Measurements from ENCODE around the gene CFAP43.

DNA sequence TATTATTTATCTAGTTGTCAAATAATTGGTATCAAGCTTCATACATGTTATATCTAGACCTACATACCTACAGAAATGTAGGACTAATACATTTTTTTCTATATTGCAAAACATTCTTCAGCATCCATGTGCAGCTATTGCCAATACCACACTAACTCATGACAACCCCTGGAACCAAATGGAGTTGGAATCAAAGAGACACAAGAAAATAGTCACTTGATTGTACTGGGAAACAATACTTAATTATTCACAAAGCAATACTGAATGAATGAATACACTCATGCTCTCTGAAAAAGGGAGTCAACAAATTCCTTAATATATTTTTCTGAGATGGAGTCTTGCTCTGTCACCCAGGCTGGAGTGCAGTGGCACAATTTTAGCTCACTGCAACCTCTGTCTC, 10.4 kb upstream of the CFAP43 start:
- TF ChIP-seq CTCF (conservative IDR thresholded peaks at IDR 0.05; ENCODE audit: low read length) (no peak), EZH2phosphoT487 (IDR thresholded peaks at IDR 0.05; ENCODE audit: borderline replicate concordance, low read depth, low read length) (no peak)

Data from OCI-LY7 (cell line).